Endothelial cell (in vitro differentiated cells): ENCODE data around the gene RBP5. TPM values are rescaled to one million over a fixed set of nuclear protein-coding genes. Genes with fewer than 3 reads are reported as not detected.

Experiments
- DNase-seq: peaks from one replicate; pipeline ENCODE4 v3.0.0; 2021; ENCODE audit warnings: low spot score
- H3K27ac Mint-ChIP-seq: one replicate; pipeline ENCODE4 v1.8.0; 2021; ENCODE audit warnings: mixed read lengths, inconsistent platforms; ENCODE audit not compliant: unreplicated experiment
- H3K27me3 Mint-ChIP-seq: one replicate; pipeline ENCODE4 v1.8.0; 2021; ENCODE audit warnings: mild to moderate bottlenecking, moderate library complexity, mixed read lengths, inconsistent platforms; ENCODE audit not compliant: unreplicated experiment
- H3K36me3 Mint-ChIP-seq: one replicate; pipeline ENCODE4 v1.8.0; 2021; ENCODE audit warnings: mild to moderate bottlenecking, low read depth, mixed read lengths, inconsistent platforms; ENCODE audit not compliant: unreplicated experiment
- H3K4me1 Mint-ChIP-seq: one replicate; pipeline ENCODE4 v1.8.0; 2021; ENCODE audit warnings: mild to moderate bottlenecking, mixed read lengths, inconsistent platforms; ENCODE audit not compliant: unreplicated experiment
- H3K4me3 Mint-ChIP-seq: one replicate; pipeline ENCODE4 v1.8.0; 2021; ENCODE audit warnings: mild to moderate bottlenecking, mixed read lengths, inconsistent platforms; ENCODE audit not compliant: unreplicated experiment
- H3K9me3 Mint-ChIP-seq: one replicate; pipeline ENCODE4 v1.8.0; 2021; ENCODE audit warnings: mixed read lengths, inconsistent platforms; ENCODE audit not compliant: unreplicated experiment
- long read RNA-seq: library from polyadenylated mRNA; unstranded; transcript quantifications from one replicate; pipeline ENCODE4 v2.0.0, GENCODE V29; 2020; ENCODE audit not compliant: unreplicated experiment
- total RNA-seq: library from RNA; stranded (reverse); fragmentation: NEBNext Ultra II Directional; extraction: Animal tissue kit (Norgen Biotek cat#: 25700); gene quantifications from one replicate; pipeline ENCODE4 v1.2.1, GENCODE V29; 2021; ENCODE audit not compliant: unreplicated experiment
- TF ChIP-seq, protein P1 (sequence below): fragments of 200-600 bp; sonication (generic); IDR thresholded peaks from one replicate; pipeline ENCODE4 v1.5.0; 2021; ENCODE audit warnings: antibody characterized with exemption; ENCODE audit not compliant: unreplicated experiment

RBP5 gene, protein sequence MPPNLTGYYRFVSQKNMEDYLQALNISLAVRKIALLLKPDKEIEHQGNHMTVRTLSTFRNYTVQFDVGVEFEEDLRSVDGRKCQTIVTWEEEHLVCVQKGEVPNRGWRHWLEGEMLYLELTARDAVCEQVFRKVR
- 1.0 TPM for total RNA-seq
- long read RNA-seq, partial matches to known transcripts = 0 of 1 reads
- long read RNA-seq, other reads (novel, unspliced or antisense) = 0 of 1 reads

DNA sequence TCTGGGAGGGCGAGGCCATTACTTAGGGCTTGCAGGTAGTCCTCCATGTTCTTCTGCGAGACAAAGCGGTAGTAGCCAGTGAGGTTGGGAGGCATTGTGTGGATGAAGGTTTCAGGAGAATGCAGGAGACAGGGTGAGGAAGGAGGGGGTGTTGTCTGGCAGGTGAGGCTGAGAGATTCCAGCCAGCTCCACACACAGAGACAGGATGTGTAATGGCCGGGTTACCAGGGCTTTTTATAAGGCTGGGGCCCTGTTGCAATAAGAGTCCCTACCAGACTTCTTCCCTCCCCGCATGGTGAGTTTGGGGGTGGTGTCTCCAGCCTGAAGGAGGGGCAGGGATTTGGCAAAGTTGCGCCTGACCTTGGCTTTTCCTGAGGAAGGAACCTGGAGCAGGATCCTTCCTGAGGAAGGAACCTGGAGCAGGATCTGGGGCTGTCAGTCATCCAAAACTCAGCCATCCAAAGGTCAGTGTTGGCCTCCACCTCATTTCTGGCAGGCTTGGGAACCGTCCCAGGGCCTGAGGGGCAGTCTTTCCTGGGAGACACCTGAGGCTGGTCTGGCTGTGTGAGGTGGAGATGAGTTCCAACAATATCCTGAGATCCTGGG lies at the start of gene RBP5:
Gene RBP5 (minus strand): TSS at position 209 of the 606 bp plus-strand sequence. CDS start 114 bp downstream, at position 95.
- TF ChIP-seq, protein P1, sequence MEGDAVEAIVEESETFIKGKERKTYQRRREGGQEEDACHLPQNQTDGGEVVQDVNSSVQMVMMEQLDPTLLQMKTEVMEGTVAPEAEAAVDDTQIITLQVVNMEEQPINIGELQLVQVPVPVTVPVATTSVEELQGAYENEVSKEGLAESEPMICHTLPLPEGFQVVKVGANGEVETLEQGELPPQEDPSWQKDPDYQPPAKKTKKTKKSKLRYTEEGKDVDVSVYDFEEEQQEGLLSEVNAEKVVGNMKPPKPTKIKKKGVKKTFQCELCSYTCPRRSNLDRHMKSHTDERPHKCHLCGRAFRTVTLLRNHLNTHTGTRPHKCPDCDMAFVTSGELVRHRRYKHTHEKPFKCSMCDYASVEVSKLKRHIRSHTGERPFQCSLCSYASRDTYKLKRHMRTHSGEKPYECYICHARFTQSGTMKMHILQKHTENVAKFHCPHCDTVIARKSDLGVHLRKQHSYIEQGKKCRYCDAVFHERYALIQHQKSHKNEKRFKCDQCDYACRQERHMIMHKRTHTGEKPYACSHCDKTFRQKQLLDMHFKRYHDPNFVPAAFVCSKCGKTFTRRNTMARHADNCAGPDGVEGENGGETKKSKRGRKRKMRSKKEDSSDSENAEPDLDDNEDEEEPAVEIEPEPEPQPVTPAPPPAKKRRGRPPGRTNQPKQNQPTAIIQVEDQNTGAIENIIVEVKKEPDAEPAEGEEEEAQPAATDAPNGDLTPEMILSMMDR = no peak
- Mint-ChIP-seq H3K27ac (no peak within 1 kb of the TSS), H3K9me3 (no peaks in the 10 kb centered on the region), H3K36me3 (peaks cover 13% of the 10 kb centered on the region), H3K27me3 (peaks cover 17% of the 10 kb centered on the region), H3K4me1 (peaks cover 41% of the 10 kb centered on the region), H3K4me3 (peak within 1 kb of the TSS; percentile 97)
- DNase-seq = no peak

DNA sequence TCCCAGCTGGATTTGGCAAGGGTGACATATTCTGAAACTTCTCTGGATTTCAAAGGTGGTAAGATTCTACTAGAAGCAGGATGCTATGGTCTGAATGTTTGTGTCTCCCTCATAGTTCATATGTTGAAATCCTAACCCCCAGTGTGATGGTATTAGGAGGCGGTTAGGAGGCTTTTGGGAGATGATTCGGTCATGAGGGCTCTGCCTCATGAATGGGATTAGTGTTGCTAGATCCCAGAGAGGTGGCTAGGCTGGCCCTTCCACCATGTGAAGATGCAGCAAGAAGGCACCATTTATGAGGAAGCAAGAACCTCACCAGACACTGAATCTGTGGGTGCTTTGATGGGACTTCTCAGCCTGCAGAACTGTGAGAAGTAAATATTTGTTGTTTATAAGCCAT lies 49.8 kb upstream of the RBP5 start:
- peaks cover 5% of the 10 kb centered on the region for H3K4me1 Mint-ChIP-seq
- H3K36me3 Mint-ChIP-seq = no peaks in the 10 kb centered on the region
- no peak overlapping the region for H3K4me3 Mint-ChIP-seq
- TF ChIP-seq, protein P1 = no peak
- no peaks in the 10 kb centered on the region for H3K9me3 Mint-ChIP-seq
- peaks cover 2% of the 10 kb centered on the region for H3K27me3 Mint-ChIP-seq
- H3K27ac Mint-ChIP-seq = no peak overlapping the region
- no peak for DNase-seq

DNA sequence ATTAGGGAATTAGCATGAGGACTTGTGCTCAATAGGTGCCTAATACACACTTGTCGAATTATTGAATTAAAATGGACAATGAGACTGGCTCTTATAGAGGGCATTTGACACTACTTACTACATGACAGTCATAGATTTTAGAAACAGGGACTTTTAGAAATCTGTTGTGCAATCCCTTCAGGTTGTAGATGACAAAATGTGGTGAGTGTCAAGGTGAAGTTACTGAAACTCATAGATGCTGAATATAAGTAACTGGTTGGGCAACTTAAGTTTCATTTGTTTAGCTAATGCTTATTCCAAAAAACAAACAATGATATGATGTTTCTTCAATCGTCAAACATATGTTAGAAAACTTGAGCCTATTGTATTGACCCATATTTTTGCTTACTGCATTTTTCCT lies 47.9 kb upstream of the RBP5 start:
- TF ChIP-seq, protein P1 = no peak
- peaks cover 6% of the 10 kb centered on the region for H3K27me3 Mint-ChIP-seq
- DNase-seq = no peak
- peaks cover 5% of the 10 kb centered on the region for H3K4me1 Mint-ChIP-seq
- no peak overlapping the region for H3K27ac Mint-ChIP-seq
- no peak overlapping the region for H3K4me3 Mint-ChIP-seq
- no peaks in the 10 kb centered on the region for H3K9me3 Mint-ChIP-seq
- H3K36me3 Mint-ChIP-seq = no peaks in the 10 kb centered on the region

- TF ChIP-seq, protein P1 = no peak
- H3K4me3 Mint-ChIP-seq = no peak overlapping the region
- H3K9me3 Mint-ChIP-seq = no peaks in the 10 kb centered on the region
Measured at GRCh38 chr12:7175493-7175892, 46.8 kb upstream of the RBP5 start.

DNA sequence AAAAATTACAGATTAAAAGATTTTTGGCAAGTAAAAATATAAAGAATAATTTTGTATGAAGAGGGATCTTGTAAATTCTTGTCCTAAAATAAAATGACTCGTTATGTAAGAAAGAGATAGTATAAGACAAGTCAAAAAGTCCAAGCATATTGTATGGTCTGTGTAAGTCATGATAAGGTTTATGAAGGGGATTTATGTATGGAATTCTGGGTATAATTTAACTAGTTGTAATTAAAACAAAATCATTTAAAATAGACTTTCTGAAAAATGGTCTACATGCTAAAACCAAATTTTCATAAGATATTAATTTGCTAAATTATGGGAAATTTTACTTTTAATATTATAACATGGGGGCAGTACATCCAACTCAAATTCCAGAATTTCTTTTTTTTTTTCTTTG lies 43.2 kb upstream of the RBP5 start:
- H3K9me3 Mint-ChIP-seq = peaks cover under 1% of the 10 kb centered on the region
- H3K36me3 Mint-ChIP-seq = peaks cover 15% of the 10 kb centered on the region
- no peak for DNase-seq
- TF ChIP-seq, protein P1 = no peak
- no peaks in the 10 kb centered on the region for H3K4me1 Mint-ChIP-seq
- H3K4me3 Mint-ChIP-seq = no peak overlapping the region
- H3K27me3 Mint-ChIP-seq = peaks cover 4% of the 10 kb centered on the region
- no peak overlapping the region for H3K27ac Mint-ChIP-seq

More at GRCh38 chr12:7175493-7175892, 46.8 kb upstream of the RBP5 start:
- H3K27me3 Mint-ChIP-seq = peaks cover 4% of the 10 kb centered on the region
- H3K4me1 Mint-ChIP-seq = peaks cover 5% of the 10 kb centered on the region
- H3K36me3 Mint-ChIP-seq = peaks cover 2% of the 10 kb centered on the region
- DNase-seq = no peak
- no peak overlapping the region for H3K27ac Mint-ChIP-seq
